Nephron progenitor cell (in vitro differentiated cells): Measurements from ENCODE around the gene PUM1.

ENCODE experiments used
- DNase-seq: peaks from one replicate; pipeline ENCODE4 v3.0.0; 2021
- H3K27ac Mint-ChIP-seq: 2 replicates; pipeline ENCODE4 v1.8.0; 2021; ENCODE audit warnings: mild to moderate bottlenecking, moderate library complexity, mixed read lengths
- H3K27me3 Mint-ChIP-seq: 2 replicates; pipeline ENCODE4 v1.8.0; 2021; ENCODE audit warnings: mild to moderate bottlenecking, low read depth, mixed read lengths; ENCODE audit not compliant: poor library complexity
- H3K36me3 Mint-ChIP-seq: 2 replicates; pipeline ENCODE4 v1.8.0; 2021; ENCODE audit warnings: low read depth, mixed read lengths
- H3K4me1 Mint-ChIP-seq: 2 replicates; pipeline ENCODE4 v1.8.0; 2021; ENCODE audit warnings: mixed read lengths
- H3K4me3 Mint-ChIP-seq: 2 replicates; pipeline ENCODE4 v1.8.0; 2021; ENCODE audit warnings: mild to moderate bottlenecking, moderate library complexity, mixed read lengths
- H3K9me3 Mint-ChIP-seq: 2 replicates; pipeline ENCODE4 v1.8.0; 2021; ENCODE audit warnings: mild to moderate bottlenecking, moderate library complexity, mixed read lengths
- CTCF ChIP-seq: fragments of 200-600 bp; sonication (generic); IDR thresholded peaks from 2 replicates; pipeline ENCODE4 v1.5.0; 2021; ENCODE audit warnings: antibody characterized with exemption

The PUM1 gene

GRCh38 chr1:30930631-30931173, 134.8 kb downstream of the PUM1 start:
- no peak for DNase-seq
- Mint-ChIP-seq H3K4me3 (no peak overlapping the region), H3K9me3 (no peaks in the 10 kb centered on the region), H3K36me3 (peaks cover 40% of the 10 kb centered on the region), H3K4me1 (peaks cover 50% of the 10 kb centered on the region), H3K27me3 (no peaks in the 10 kb centered on the region), H3K27ac (peak overlapping the region; percentile 81)
- no peak for TF ChIP-seq CTCF

- Mint-ChIP-seq H3K27me3 (no peaks in the 10 kb centered on the region), H3K36me3 (peaks cover 36% of the 10 kb centered on the region), H3K27ac (peak overlapping the region; percentile 45), H3K4me3 (no peak overlapping the region), H3K4me1 (peaks cover 45% of the 10 kb centered on the region), H3K9me3 (no peaks in the 10 kb centered on the region)
- TF ChIP-seq CTCF = no peak
- DNase-seq = no peak
Measured at GRCh38 chr1:30929944-30930525, 135.5 kb downstream of the PUM1 start.

GRCh38 chr1:30929135-30929889, 136.2 kb downstream of the PUM1 start:
- TF ChIP-seq CTCF = peak; percentile 70
- Mint-ChIP-seq H3K27ac (peak overlapping the region; percentile 45), H3K36me3 (peaks cover 28% of the 10 kb centered on the region), H3K4me3 (no peak overlapping the region), H3K9me3 (no peaks in the 10 kb centered on the region), H3K27me3 (no peaks in the 10 kb centered on the region), H3K4me1 (peaks cover 38% of the 10 kb centered on the region)
- peak; percentile 64 for DNase-seq

GRCh38 chr1:30928789-30929134, 136.8 kb downstream of the PUM1 start:
- H3K4me3 Mint-ChIP-seq = no peak overlapping the region
- no peaks in the 10 kb centered on the region for H3K9me3 Mint-ChIP-seq
- no peak for TF ChIP-seq CTCF
- no peaks in the 10 kb centered on the region for H3K27me3 Mint-ChIP-seq
- H3K27ac Mint-ChIP-seq = peak overlapping the region; percentile 32
- no peak for DNase-seq
- peaks cover 32% of the 10 kb centered on the region for H3K4me1 Mint-ChIP-seq
- peaks cover 23% of the 10 kb centered on the region for H3K36me3 Mint-ChIP-seq

GRCh38 chr1:30928171-30928570, 137.3 kb downstream of the PUM1 start:
- TF ChIP-seq CTCF = no peak
- no peak for DNase-seq
- no peaks in the 10 kb centered on the region for H3K27me3 Mint-ChIP-seq
- no peak overlapping the region for H3K4me3 Mint-ChIP-seq
- no peak overlapping the region for H3K27ac Mint-ChIP-seq
- H3K9me3 Mint-ChIP-seq = no peaks in the 10 kb centered on the region
- H3K4me1 Mint-ChIP-seq = peaks cover 26% of the 10 kb centered on the region
- peaks cover 19% of the 10 kb centered on the region for H3K36me3 Mint-ChIP-seq
